PC-9 (cell line): ENCODE data around the gene SDCCAG8.

Source experiments
- CTCF ChIP-seq: fragments of 200-600 bp; sonication (generic); conservative IDR thresholded peaks from 2 replicates; pipeline ENCODE4 v1.6.1; 2017; ENCODE audit warnings: mixed run types, antibody characterized with exemption, mild to moderate bottlenecking, moderate library complexity
- EZH2 ChIP-seq: fragments of 200-600 bp; sonication (generic); IDR thresholded peaks from 2 replicates; pipeline ENCODE4 v1.8.0; 2017; ENCODE audit warnings: antibody characterized with exemption, low read depth

- TF ChIP-seq CTCF (no peak), EZH2 (no peak)
Measured at GRCh38 chr1:243455760-243456651, 200.2 kb downstream of the SDCCAG8 start.
